H1 (cell line): Measurements from ENCODE around the gene JADE1. TPM values are rescaled to one million over a fixed set of nuclear protein-coding genes. Genes with fewer than 3 reads are reported as not detected.

Experiments
- CTCF ChIA-PET: fragments of 300-600 bp; sonication (Branson Sonifier 250); formaldehyde crosslinking; loops from one replicate; lab custom pipeline; 2021; ENCODE audit not compliant: partially characterized antibody; lab: Charles Lee
- POLR2A ChIA-PET: fragments of 300-600 bp; sonication (Branson Sonifier 250); formaldehyde crosslinking; loops from one replicate; lab custom pipeline; 2021; ENCODE audit warnings: inconsistent platforms; ENCODE audit not compliant: partially characterized antibody; lab: Charles Lee
- DNase-seq, 2 experiments: peaks; one replicate each; pipeline versions ENCODE4 v3.0.0 to v3.0.0-alpha.2; 2010 to 2022; ENCODE audit warnings: low spot score in 2 of 2, low read depth in 1 of 2, mixed read lengths in 1 of 2
- FAIRE-seq: peaks from 2 replicates; lab custom pipeline; 2011; peaks lifted over from hg19 to GRCh38; lab: Jason Lieb, UNC
- H2AFZ ChIP-seq: 2 replicates; pipeline ENCODE4 v1.8.1; 2012; ENCODE audit warnings: low read length, inconsistent platforms
- H2AK5ac ChIP-seq: 2 replicates; pipeline ENCODE4 v1.6.1; 2013; ENCODE audit warnings: low read depth, low read length
- H2BK120ac ChIP-seq: replicated peaks from 2 replicates; pipeline ENCODE3; 2013; ENCODE audit warnings: low read depth, low read length, inconsistent platforms
- H2BK12ac ChIP-seq: 2 replicates; pipeline ENCODE4 v1.6.1; 2013; ENCODE audit warnings: low read depth, low read length
- H2BK15ac ChIP-seq: 2 replicates; pipeline ENCODE4 v1.6.1; 2013; ENCODE audit warnings: low read length
- H2BK20ac ChIP-seq: 2 replicates; pipeline ENCODE4 v1.6.1; 2013; ENCODE audit warnings: low read length
- H2BK5ac ChIP-seq: 2 replicates; pipeline ENCODE4 v1.6.1; 2013; ENCODE audit warnings: low read depth, low read length
- H3K14ac ChIP-seq: 2 replicates; pipeline ENCODE4 v1.6.1; 2013; ENCODE audit warnings: inconsistent platforms; ENCODE audit not compliant: insufficient read length
- H3K18ac ChIP-seq: 2 replicates; pipeline ENCODE4 v1.6.1; 2013; ENCODE audit warnings: low read length; ENCODE audit errors: extremely low read depth
- H3K23ac ChIP-seq: 2 replicates; pipeline ENCODE4 v1.6.1; 2013; ENCODE audit warnings: inconsistent platforms; ENCODE audit not compliant: insufficient read length
- H3K23me2 ChIP-seq: 2 replicates; pipeline ENCODE4 v1.6.1; 2013; ENCODE audit warnings: low read depth, low read length
- H3K27ac ChIP-seq: 2 replicates; pipeline ENCODE4 v1.6.1; 2011; ENCODE audit warnings: low read depth, low read length, inconsistent platforms
- H3K27me3 ChIP-seq, 4 experiments: replicated peaks in 1 of 4; 1 replicate in 1 of 4; 2 replicates in 3 of 4; pipeline versions ENCODE4 v1.6.1 to v1.8.1; 2011 to 2013; ENCODE audit warnings: low read length in 3 of 4, mild to moderate bottlenecking in 3 of 4, inconsistent platforms in 2 of 4, mixed read lengths in 2 of 4, moderate library complexity in 1 of 4; ENCODE audit not compliant: control insufficient read depth in 3 of 4, insufficient read depth in 3 of 4; ENCODE audit errors: extremely low read depth in 1 of 4
- H3K36me3 ChIP-seq, 4 experiments: 2 replicates each; pipeline versions ENCODE4 v1.6.1 to v1.8.1; 2011 to 2013; ENCODE audit warnings: mild to moderate bottlenecking in 4 of 4, low read length in 3 of 4, moderate library complexity in 2 of 4, control low read depth in 1 of 4, inconsistent platforms in 1 of 4; ENCODE audit not compliant: insufficient read depth in 4 of 4, control insufficient read depth in 2 of 4
- H3K4ac ChIP-seq: replicated peaks from 2 replicates; pipeline ENCODE3; 2013; ENCODE audit warnings: low read length, low read depth, mixed read lengths, inconsistent platforms; ENCODE audit not compliant: insufficient read length
- H3K4me1 ChIP-seq, 4 experiments: replicated peaks in 1 of 4; 1 replicate in 1 of 4; 2 replicates in 3 of 4; pipeline versions ENCODE4 v1.6.1 to v1.8.1; 2011 to 2013; ENCODE audit warnings: low read length in 3 of 4, inconsistent platforms in 2 of 4, mixed read lengths in 1 of 4; ENCODE audit not compliant: insufficient read depth in 4 of 4, control insufficient read depth in 3 of 4
- H3K4me2 ChIP-seq, 2 experiments: 2 replicates each; pipeline versions ENCODE4 v1.6.1 to v1.8.1; 2011 to 2013; ENCODE audit warnings: low read depth in 2 of 2, low read length in 2 of 2, control low read depth in 1 of 2, inconsistent platforms in 1 of 2, mild to moderate bottlenecking in 1 of 2; ENCODE audit not compliant: insufficient read depth in 1 of 2
- H3K4me3 ChIP-seq, 4 experiments: fragments of 200-600, 300-600 bp in 1 of 4; sonication (generic), shearing (Covaris generic), sonication (Bioruptor Twin) in 1 of 4; 2 replicates each; pipeline versions ENCODE4 v1.5.1 to v1.8.1; 2011 to 2016; ENCODE audit warnings: low read length in 4 of 4, low read depth in 3 of 4, control low read depth in 2 of 4, inconsistent platforms in 2 of 4, mild to moderate bottlenecking in 2 of 4, mixed read lengths in 1 of 4, moderate library complexity in 1 of 4; ENCODE audit not compliant: insufficient read depth in 2 of 4; ENCODE audit errors: extremely low read depth in 1 of 4
- H3K56ac ChIP-seq: replicated peaks from 2 replicates; pipeline ENCODE3; 2013; ENCODE audit warnings: low read depth, mild to moderate bottlenecking, mixed read lengths, low read length, inconsistent platforms; ENCODE audit not compliant: insufficient read length
- H3K79me1 ChIP-seq: 2 replicates; pipeline ENCODE4 v1.6.1; 2013; ENCODE audit warnings: low read depth, low read length, control low read depth
- H3K79me2 ChIP-seq, 2 experiments: 2 replicates each; pipeline versions ENCODE4 v1.6.1 to v1.8.1; 2012 to 2013; ENCODE audit warnings: low read length in 2 of 2, mild to moderate bottlenecking in 2 of 2, inconsistent platforms in 1 of 2; ENCODE audit not compliant: insufficient read depth in 2 of 2, control insufficient read depth in 1 of 2
- H3K9ac ChIP-seq, 4 experiments: replicated peaks in 1 of 4; 1 replicate in 1 of 4; 2 replicates in 3 of 4; pipeline versions ENCODE4 v1.6.1 to v1.8.1; 2011 to 2013; ENCODE audit warnings: low read depth in 3 of 4, low read length in 3 of 4, control low read depth in 2 of 4, mild to moderate bottlenecking in 2 of 4, moderate library complexity in 2 of 4, inconsistent platforms in 1 of 4; ENCODE audit errors: extremely low read depth in 1 of 4
- H3K9me3 ChIP-seq, 2 experiments: 2 replicates each; pipeline versions ENCODE4 v1.6.1 to v1.8.1; 2012 to 2013; ENCODE audit warnings: mild to moderate bottlenecking in 2 of 2, moderate library complexity in 2 of 2, control low read depth in 1 of 2, inconsistent platforms in 1 of 2, low read depth in 1 of 2, low read length in 1 of 2, mixed read lengths in 1 of 2; ENCODE audit not compliant: insufficient read depth in 2 of 2
- H4K20me1 ChIP-seq, 2 experiments: replicated peaks in 1 of 2; 2 replicates each; pipeline versions ENCODE3 to v1.8.1; 2011 to 2013; ENCODE audit warnings: inconsistent platforms in 2 of 2, low read length in 2 of 2, mild to moderate bottlenecking in 1 of 2; ENCODE audit not compliant: insufficient read depth in 2 of 2, control insufficient read depth in 1 of 2
- H4K5ac ChIP-seq: 2 replicates; pipeline ENCODE4 v1.6.1; 2013; ENCODE audit warnings: low read length, low read depth, mixed read lengths, inconsistent platforms; ENCODE audit not compliant: insufficient read length
- H4K8ac ChIP-seq: 2 replicates; pipeline ENCODE4 v1.8.0; 2013; ENCODE audit warnings: mild to moderate bottlenecking, moderate library complexity, low read length, inconsistent platforms; ENCODE audit not compliant: insufficient read depth; ENCODE audit errors: extremely low read depth
- H4K91ac ChIP-seq: replicated peaks from 2 replicates; pipeline ENCODE3; 2013; ENCODE audit warnings: low read length, mixed read lengths, inconsistent platforms; ENCODE audit not compliant: insufficient read length
- KDM4A ChIP-seq: IDR thresholded peaks from one replicate; pipeline ENCODE4 v1.7.1; 2012; ENCODE audit warnings: low read depth, mild to moderate bottlenecking, moderate library complexity, low read length, inconsistent platforms; ENCODE audit not compliant: severe bottlenecking
- POLR2A ChIP-seq, 2 experiments: IDR thresholded peaks; 1 replicate in 1 of 2; 2 replicates in 1 of 2; pipeline ENCODE4 v1.6.1; 2011; ENCODE audit warnings: low read depth in 2 of 2, low read length in 2 of 2, mild to moderate bottlenecking in 2 of 2; ENCODE audit errors: control extremely low read depth in 1 of 2
- SP4 ChIP-seq: IDR thresholded peaks from 2 replicates; pipeline ENCODE4 v1.6.1; 2012; ENCODE audit warnings: low read length, inconsistent platforms
- SUZ12 ChIP-seq: fragments of 200-600 bp; sonication (generic); IDR thresholded peaks from 2 replicates; pipeline ENCODE4 v1.6.1; 2012; ENCODE audit warnings: mild to moderate bottlenecking, inconsistent platforms, low read length, moderate library complexity, mixed read lengths
- WGBS, 2 experiments: shearing (Covaris generic) in 1 of 2; methylation state at CpG; one replicate each; pipeline versions ENCODE4 v1.1.6 to v1.1.7; 2013 to 2015; ENCODE audit warnings: low lambda C conversion rate in 2 of 2, mixed read lengths in 2 of 2, inconsistent platforms in 1 of 2, low coverage in 1 of 2, missing lambda C conversion rate in 1 of 2; ENCODE audit not compliant: insufficient replicate concordance in 2 of 2, insufficient coverage in 1 of 2, insufficient read length in 1 of 2; ENCODE audit errors: extremely low coverage in 1 of 2, missing lambda C conversion rate in 1 of 2; 5-methylcytosine and 5-hydroxymethylcytosine counted together
- polyA plus RNA-seq, 7 experiments: library from polyadenylated mRNA; depleted of rRNA in 3 of 7; stranded (reverse) in 5 of 7; unstranded in 2 of 7; fragments of >200 nt in 5 of 7; fragments of 200-250 nt in 2 of 7; gene quantifications; 1 replicate in 5 of 7; 2 replicates in 1 of 7; 4 replicates in 1 of 7; pipeline versions ENCODE4 v1.2.1 to v1.2.3, GENCODE V29; 2011 to 2013; ENCODE audit warnings: missing spikeins in 2 of 7, mixed read lengths in 2 of 7
- total RNA-seq: library from RNA; stranded (reverse); fragmentation: NEBNext Ultra II Directional; extraction: Animal tissue kit (Norgen Biotek cat#: 25700); gene quantifications from 2 replicates; pipeline ENCODE4 v1.2.1, GENCODE V29; 2021

Gene JADE1
- total and polyA plus RNA-seq, 2 of the 8 experiments (the other 6 are each of a cell fraction or from before 2014, with no cell fraction given): 37.7 to 213 TPM

- 0 out of 2 replicates have a peak, but pooled peaks cover 2% of the 10 kb centered on the region for H3K79me1 ChIP-seq
- H2BK120ac ChIP-seq: peak overlapping the region; percentile 90
- peak overlapping the region; percentile 96 for H3K14ac ChIP-seq
- peak overlapping the region; percentile 93 for H2BK5ac ChIP-seq
- H3K36me3 ChIP-seq: no peaks in the 10 kb centered on the region; a peak in 1 of 8 replicates
- peak overlapping the region; percentile 99 for H3K4ac ChIP-seq
- DNase-seq: no peak
- peaks cover 12 to 18% of the 10 kb centered on the region in 2 experiments for H4K20me1 ChIP-seq
- peak overlapping the region; percentile 97 for H3K27ac ChIP-seq
- H2BK12ac ChIP-seq: peak overlapping the region; percentile 89
- no peak overlapping the region for H3K23ac ChIP-seq
- H2AK5ac ChIP-seq: peak overlapping the region; percentile 54; the same call in 1 of the 2 replicates
- peak overlapping the region; percentile 99 for H4K91ac ChIP-seq
- H2BK20ac ChIP-seq: no peak overlapping the region; the same call in 1 of the 2 replicates
- peaks cover 2 to 14% (median 5%) of the 10 kb centered on the region in 4 experiments; a peak in 5 of 7 replicates for H3K4me1 ChIP-seq
- H3K18ac ChIP-seq: peak overlapping the region; percentile 97
- ChIA-PET POLR2A (interaction anchor here (0.6 to 2.4 kb wide), 13 partner anchors 8 to 361 kb away, joined by 3 to 15 read pairs (median 5); no protein-coding TSS in a partner anchor), CTCF (interaction anchor here (0.8 to 2.3 kb wide), 5 partner anchors 27 to 746 kb away, joined by 3 to 23 read pairs (median 3); no protein-coding TSS in a partner anchor)
- no peaks in the 10 kb centered on the region for H3K9me3 ChIP-seq
- peak overlapping the region; percentile 99 for H4K5ac ChIP-seq
- H3K4me3 ChIP-seq: peak overlapping the region; percentile 92 to 99 (median 97)
- no peak for FAIRE-seq
- no peak overlapping the region; the same call in 1 of the 2 replicates for H4K8ac ChIP-seq
- H3K79me2 ChIP-seq: peaks cover 27 to 56% of the 10 kb centered on the region in 2 experiments
- TF ChIP-seq POLR2A (IDR thresholded peaks at IDR 0.05; ENCODE audit: control extremely low read depth in 1 of 2, low read depth in 2 of 2, low read length in 2 of 2) (peak in 1 of 2 experiments; percentile 68; a peak in 1 of 3 replicates), KDM4A (peak; percentile 13), SUZ12 (no peak), SP4 (peak; percentile 21; the same call in 1 of the 2 replicates)
- H3K4me2 ChIP-seq: peak overlapping the region; percentile 96 to 99
- peak overlapping the region; percentile 83 to 95 (median 92) for H3K9ac ChIP-seq
- H2AFZ ChIP-seq: no peak overlapping the region
- H2BK15ac ChIP-seq: peak overlapping the region; percentile 48; the same call in 1 of the 2 replicates
- WGBS, 2 experiments: 2% methylated on average over 16 of the region's 16 CpGs; no CpG with 5 or more reads in 1 of the 2 experiments
- H3K27me3 ChIP-seq: no peaks in the 10 kb centered on the region
- H3K23me2 ChIP-seq: peaks cover 7% of the 10 kb centered on the region
- H3K56ac ChIP-seq: peak overlapping the region; percentile 84
These were observed 901 bp downstream of the JADE1 start for GRCh38 chr4:128810331-128810870.
